HepG2 (cell line): Measurements from ENCODE around the gene KIF2C. TPM values are rescaled to one million over a fixed set of nuclear protein-coding genes. Genes with fewer than 3 reads are reported as not detected.

Source experiments
- HNF4G ChIP-seq, 2 experiments: sonication (generic) in 1 of 2; formaldehyde crosslinking in 1 of 2; IDR thresholded peaks; 2 replicates each; pipeline versions ENCODE4 v1.4.0 to v1.6.1; 2011 to 2020; ENCODE audit warnings: borderline replicate concordance in 2 of 2, low read depth in 2 of 2, mild to moderate bottlenecking in 2 of 2, low read length in 1 of 2, missing genetic modification reagents in 1 of 2, moderate library complexity in 1 of 2
- MAFF ChIP-seq: IDR thresholded peaks from 2 replicates; pipeline ENCODE4 v1.6.1; 2011; ENCODE audit warnings: low read depth, low read length, improper control_type of control experiment
- NR2F6 ChIP-seq, 2 experiments: IDR thresholded peaks; 2 replicates each; pipeline ENCODE4 v1.6.1; 2016; ENCODE audit warnings: antibody characterized with exemption in 1 of 2, mild to moderate bottlenecking in 1 of 2
- PITX1 ChIP-seq: sonication (generic); formaldehyde crosslinking; IDR thresholded peaks from 2 replicates; pipeline ENCODE4 v1.5.1; 2020; ENCODE audit warnings: mild to moderate bottlenecking, missing genetic modification reagents
- RBAK ChIP-seq: sonication (generic); formaldehyde crosslinking; IDR thresholded peaks from 2 replicates; pipeline ENCODE4 v1.5.1; 2020; ENCODE audit warnings: mild to moderate bottlenecking, missing genetic modification reagents
- SCMH1 ChIP-seq: sonication (generic); formaldehyde crosslinking; IDR thresholded peaks from 2 replicates; pipeline ENCODE4 v1.9.0; 2021; ENCODE audit warnings: missing genetic modification reagents, mild to moderate bottlenecking, borderline replicate concordance
- SNAPC2 ChIP-seq: sonication (generic); formaldehyde crosslinking; IDR thresholded peaks from 2 replicates; pipeline ENCODE4 v1.8.1; 2022; ENCODE audit warnings: mild to moderate bottlenecking, missing genetic modification reagents
- TCF12 ChIP-seq, 2 experiments: fragments of 450-650 bp in 1 of 2; sonication (generic) in 1 of 2; formaldehyde crosslinking in 1 of 2; IDR thresholded peaks; 2 replicates each; pipeline versions ENCODE4 v1.6.1 to v1.8.0; 2017 to 2022; ENCODE audit warnings: antibody characterized with exemption in 1 of 2, mild to moderate bottlenecking in 1 of 2, missing genetic modification reagents in 1 of 2, moderate library complexity in 1 of 2
- YEATS2 ChIP-seq: sonication (generic); formaldehyde crosslinking; IDR thresholded peaks from 2 replicates; pipeline ENCODE4 v1.4.0; 2020; ENCODE audit warnings: missing genetic modification reagents, borderline replicate concordance
- ZFAT ChIP-seq: sonication (generic); formaldehyde crosslinking; conservative IDR thresholded peaks from 2 replicates; pipeline ENCODE4 v1.8.1; 2023; ENCODE audit warnings: missing genetic modification reagents, inconsistent platforms
- ZFP36L2 ChIP-seq: sonication (generic); formaldehyde crosslinking; IDR thresholded peaks from 2 replicates; pipeline ENCODE4 v1.4.0; 2020; ENCODE audit warnings: missing genetic modification reagents
- ZMYM4 ChIP-seq: sonication (generic); formaldehyde crosslinking; IDR thresholded peaks from 2 replicates; pipeline ENCODE4 v1.8.1; 2023; ENCODE audit warnings: mild to moderate bottlenecking, missing genetic modification reagents
- ZNF350 ChIP-seq: sonication (generic); formaldehyde crosslinking; IDR thresholded peaks from 2 replicates; pipeline ENCODE4 v1.4.0; 2020; ENCODE audit warnings: mild to moderate bottlenecking, low read depth, missing genetic modification reagents, borderline replicate concordance
- ZNF589 ChIP-seq: sonication (generic); formaldehyde crosslinking; conservative IDR thresholded peaks from 2 replicates; pipeline ENCODE4 v1.8.0; 2022; ENCODE audit warnings: mild to moderate bottlenecking, moderate library complexity, missing genetic modification reagents
- ZNF816 ChIP-seq: sonication (generic); formaldehyde crosslinking; IDR thresholded peaks from 2 replicates; pipeline ENCODE4 v1.8.0; 2022; ENCODE audit warnings: missing genetic modification reagents, mild to moderate bottlenecking, borderline replicate concordance
- ZNF850 ChIP-seq: sonication (generic); formaldehyde crosslinking; conservative IDR thresholded peaks from 2 replicates; pipeline ENCODE4 v1.9.0; 2021; ENCODE audit warnings: mild to moderate bottlenecking, missing genetic modification reagents
- ZZZ3 ChIP-seq: sonication (generic); formaldehyde crosslinking; IDR thresholded peaks from 2 replicates; pipeline ENCODE4 v1.4.0; 2020; ENCODE audit warnings: missing genetic modification reagents, mild to moderate bottlenecking, borderline replicate concordance
- polyA plus RNA-seq, 8 experiments: library from polyadenylated mRNA; depleted of rRNA in 3 of 8; stranded (reverse) in 7 of 8; unstranded in 1 of 8; fragments of >200 nt; fragmentation: Illumina TruSeq in 4 of 8; extraction: Trizol in 4 of 8; gene quantifications; 2 replicates each; pipeline versions ENCODE4 v1.2.1 to v1.2.3, GENCODE V29; 2011 to 2016; ENCODE audit warnings: low read depth in 4 of 8, missing spikeins in 1 of 8, mixed read lengths in 1 of 8; ENCODE audit not compliant: insufficient read depth in 1 of 8
- total RNA-seq, 5 experiments: library from RNA; depleted of rRNA; stranded (reverse); fragments of >200 nt; fragmentation: Illumina TruSeq; extraction: Trizol; gene quantifications; 2 replicates each; pipeline ENCODE4 v1.2.3, GENCODE V29; 2016; ENCODE audit warnings: low read depth in 1 of 5
- TF ChIP-seq, protein P1 (sequence below): sonication (generic); formaldehyde crosslinking; IDR thresholded peaks from 2 replicates; pipeline ENCODE4 v1.9.0; 2021; ENCODE audit warnings: missing genetic modification reagents, mild to moderate bottlenecking, borderline replicate concordance
- TF ChIP-seq, protein P2 (sequence below): sonication (generic); formaldehyde crosslinking; IDR thresholded peaks from 2 replicates; pipeline ENCODE4 v1.8.0; 2022; ENCODE audit warnings: low read depth, missing genetic modification reagents
- TF ChIP-seq, protein P3 (sequence below): IDR thresholded peaks from 2 replicates; pipeline ENCODE4 v1.4.0; 2020; ENCODE audit warnings: mild to moderate bottlenecking, missing genetic modification reagents
- TF ChIP-seq, protein P4 (sequence below): sonication (generic); formaldehyde crosslinking; IDR thresholded peaks from 2 replicates; pipeline ENCODE4 v1.5.0; 2020; ENCODE audit warnings: missing genetic modification reagents

KIF2C gene
- total and polyA plus RNA-seq, 2 of the 13 experiments (the other 11 are each of a cell fraction or from before 2014, with no cell fraction given) = 29.7 to 53.7 TPM

DNA sequence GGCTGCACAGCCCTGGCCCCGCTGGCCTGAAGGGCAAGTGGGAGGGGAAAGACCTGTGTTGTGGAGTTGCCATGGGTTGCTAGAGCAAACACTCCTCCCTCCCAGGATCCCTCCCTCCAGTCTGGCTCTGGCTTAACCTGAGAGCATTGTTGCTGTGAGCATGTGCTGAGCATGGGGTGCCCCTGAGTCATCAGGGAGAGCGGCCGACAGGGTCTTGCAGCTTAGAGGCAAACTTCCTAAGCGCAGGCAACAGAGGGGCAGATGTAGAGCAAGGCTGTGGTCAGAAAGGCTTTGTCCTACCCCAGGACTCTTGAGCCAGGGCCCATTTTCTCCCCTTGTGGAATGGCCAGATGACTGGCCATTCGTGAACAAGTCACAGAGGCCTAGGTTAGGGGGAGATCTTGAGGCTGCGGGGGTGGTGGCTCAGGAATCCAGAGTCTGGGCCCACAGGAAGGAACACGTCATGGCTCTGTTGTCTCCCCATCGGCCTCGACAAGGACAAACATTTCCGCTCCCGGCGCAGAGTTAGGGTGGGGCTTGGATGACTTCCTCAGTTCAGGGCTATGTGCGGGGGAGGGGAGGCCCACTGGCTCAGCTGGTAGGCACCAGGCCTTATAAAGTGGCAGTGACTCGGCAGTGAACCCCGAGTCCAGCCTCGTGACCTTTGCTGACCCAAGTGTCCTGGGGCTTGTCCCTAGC, 67.9 kb downstream of the KIF2C start (continued):
- TF ChIP-seq, protein P1, sequence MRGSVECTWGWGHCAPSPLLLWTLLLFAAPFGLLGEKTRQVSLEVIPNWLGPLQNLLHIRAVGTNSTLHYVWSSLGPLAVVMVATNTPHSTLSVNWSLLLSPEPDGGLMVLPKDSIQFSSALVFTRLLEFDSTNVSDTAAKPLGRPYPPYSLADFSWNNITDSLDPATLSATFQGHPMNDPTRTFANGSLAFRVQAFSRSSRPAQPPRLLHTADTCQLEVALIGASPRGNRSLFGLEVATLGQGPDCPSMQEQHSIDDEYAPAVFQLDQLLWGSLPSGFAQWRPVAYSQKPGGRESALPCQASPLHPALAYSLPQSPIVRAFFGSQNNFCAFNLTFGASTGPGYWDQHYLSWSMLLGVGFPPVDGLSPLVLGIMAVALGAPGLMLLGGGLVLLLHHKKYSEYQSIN (CRISPR knock-in tag) = no peak
- TF ChIP-seq ZFAT (CRISPR knock-in tag) (no peak), TCF12 (IDR thresholded peaks at IDR 0.05) (no peak), TCF12 (CRISPR knock-in tag; IDR thresholded peaks at IDR 0.05) (peak; percentile 5), RBAK (no peak), ZNF816 (CRISPR knock-in tag) (peak; percentile 96; the same call in 1 of the 2 replicates), MAFF (peak; percentile 32), ZNF350 (CRISPR knock-in tag) (peak; percentile 93; the same call in 1 of the 2 replicates), ZNF850 (CRISPR knock-in tag) (no peak), ZFP36L2 (CRISPR knock-in tag) (no peak), ZMYM4 (CRISPR knock-in tag) (peak; percentile 38; the same call in 1 of the 2 replicates), SNAPC2 (CRISPR knock-in tag) (no peak; the same call in 1 of the 2 replicates), ZNF589 (0 out of 2 replicates have a peak, but pooled peaks have one; percentile 66), PITX1 (CRISPR knock-in tag) (peak; percentile 75; the same call in 1 of the 2 replicates), SCMH1 (CRISPR knock-in tag) (no peak), HNF4G (IDR thresholded peaks at IDR 0.05; ENCODE audit: borderline replicate concordance, low read depth, low read length) (no peak), HNF4G (CRISPR knock-in tag; IDR thresholded peaks at IDR 0.05; ENCODE audit: borderline replicate concordance, low read depth) (no peak; the same call in none of the 2 replicates), NR2F6 (IDR thresholded peaks at IDR 0.05) (peak; percentile 79), NR2F6 (CRISPR knock-in tag; IDR thresholded peaks at IDR 0.05) (peak; percentile 78), ZZZ3 (CRISPR knock-in tag) (0 out of 2 replicates have a peak, but pooled peaks have one; percentile 7), YEATS2 (CRISPR knock-in tag) (peak; percentile 72; the same call in 1 of the 2 replicates)
- TF ChIP-seq, protein P2, sequence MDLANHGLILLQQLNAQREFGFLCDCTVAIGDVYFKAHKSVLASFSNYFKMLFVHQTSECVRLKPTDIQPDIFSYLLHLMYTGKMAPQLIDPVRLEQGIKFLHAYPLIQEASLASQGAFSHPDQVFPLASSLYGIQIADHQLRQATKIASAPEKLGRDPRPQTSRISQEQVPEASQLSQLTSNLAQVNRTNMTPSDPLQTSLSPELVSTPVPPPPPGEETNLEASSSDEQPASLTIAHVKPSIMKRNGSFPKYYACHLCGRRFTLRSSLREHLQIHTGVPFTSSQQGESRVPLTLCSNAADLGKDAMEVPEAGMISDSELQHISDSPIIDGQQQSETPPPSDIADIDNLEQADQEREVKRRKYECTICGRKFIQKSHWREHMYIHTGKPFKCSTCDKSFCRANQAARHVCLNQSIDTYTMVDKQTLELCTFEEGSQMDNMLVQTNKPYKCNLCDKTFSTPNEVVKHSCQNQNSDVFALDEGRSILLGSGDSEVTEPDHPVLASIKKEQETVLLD (CRISPR knock-in tag) = no peak
- TF ChIP-seq, protein P3, sequence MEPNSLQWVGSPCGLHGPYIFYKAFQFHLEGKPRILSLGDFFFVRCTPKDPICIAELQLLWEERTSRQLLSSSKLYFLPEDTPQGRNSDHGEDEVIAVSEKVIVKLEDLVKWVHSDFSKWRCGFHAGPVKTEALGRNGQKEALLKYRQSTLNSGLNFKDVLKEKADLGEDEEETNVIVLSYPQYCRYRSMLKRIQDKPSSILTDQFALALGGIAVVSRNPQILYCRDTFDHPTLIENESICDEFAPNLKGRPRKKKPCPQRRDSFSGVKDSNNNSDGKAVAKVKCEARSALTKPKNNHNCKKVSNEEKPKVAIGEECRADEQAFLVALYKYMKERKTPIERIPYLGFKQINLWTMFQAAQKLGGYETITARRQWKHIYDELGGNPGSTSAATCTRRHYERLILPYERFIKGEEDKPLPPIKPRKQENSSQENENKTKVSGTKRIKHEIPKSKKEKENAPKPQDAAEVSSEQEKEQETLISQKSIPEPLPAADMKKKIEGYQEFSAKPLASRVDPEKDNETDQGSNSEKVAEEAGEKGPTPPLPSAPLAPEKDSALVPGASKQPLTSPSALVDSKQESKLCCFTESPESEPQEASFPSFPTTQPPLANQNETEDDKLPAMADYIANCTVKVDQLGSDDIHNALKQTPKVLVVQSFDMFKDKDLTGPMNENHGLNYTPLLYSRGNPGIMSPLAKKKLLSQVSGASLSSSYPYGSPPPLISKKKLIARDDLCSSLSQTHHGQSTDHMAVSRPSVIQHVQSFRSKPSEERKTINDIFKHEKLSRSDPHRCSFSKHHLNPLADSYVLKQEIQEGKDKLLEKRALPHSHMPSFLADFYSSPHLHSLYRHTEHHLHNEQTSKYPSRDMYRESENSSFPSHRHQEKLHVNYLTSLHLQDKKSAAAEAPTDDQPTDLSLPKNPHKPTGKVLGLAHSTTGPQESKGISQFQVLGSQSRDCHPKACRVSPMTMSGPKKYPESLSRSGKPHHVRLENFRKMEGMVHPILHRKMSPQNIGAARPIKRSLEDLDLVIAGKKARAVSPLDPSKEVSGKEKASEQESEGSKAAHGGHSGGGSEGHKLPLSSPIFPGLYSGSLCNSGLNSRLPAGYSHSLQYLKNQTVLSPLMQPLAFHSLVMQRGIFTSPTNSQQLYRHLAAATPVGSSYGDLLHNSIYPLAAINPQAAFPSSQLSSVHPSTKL (CRISPR knock-in tag) = peak; percentile 24; the same call in 1 of the 2 replicates
- TF ChIP-seq, protein P4, sequence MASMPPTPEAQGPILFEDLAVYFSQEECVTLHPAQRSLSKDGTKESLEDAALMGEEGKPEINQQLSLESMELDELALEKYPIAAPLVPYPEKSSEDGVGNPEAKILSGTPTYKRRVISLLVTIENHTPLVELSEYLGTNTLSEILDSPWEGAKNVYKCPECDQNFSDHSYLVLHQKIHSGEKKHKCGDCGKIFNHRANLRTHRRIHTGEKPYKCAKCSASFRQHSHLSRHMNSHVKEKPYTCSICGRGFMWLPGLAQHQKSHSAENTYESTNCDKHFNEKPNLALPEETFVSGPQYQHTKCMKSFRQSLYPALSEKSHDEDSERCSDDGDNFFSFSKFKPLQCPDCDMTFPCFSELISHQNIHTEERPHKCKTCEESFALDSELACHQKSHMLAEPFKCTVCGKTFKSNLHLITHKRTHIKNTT (CRISPR knock-in tag) = no peak
